Rectal smooth muscle tissue (tissue), 1 donor: ENCODE data around the gene TRMT2A.

ENCODE experiments used
- H3K27ac ChIP-seq: one replicate; pipeline ENCODE4 v1.7.0; 2013; ENCODE audit warnings: low read depth, low read length, inconsistent platforms
- H3K27me3 ChIP-seq: one replicate; pipeline ENCODE4 v1.7.0; 2013; ENCODE audit warnings: low read length; ENCODE audit not compliant: control insufficient read depth, insufficient read depth
- H3K36me3 ChIP-seq: one replicate; pipeline ENCODE4 v1.7.0; 2013; ENCODE audit warnings: low read length; ENCODE audit not compliant: control insufficient read depth, insufficient read depth
- H3K4me1 ChIP-seq: one replicate; pipeline ENCODE4 v1.7.0; 2013; ENCODE audit warnings: low read length; ENCODE audit not compliant: control insufficient read depth, insufficient read depth
- H3K4me3 ChIP-seq: one replicate; pipeline ENCODE4 v1.7.0; 2013; ENCODE audit warnings: low read length
- H3K9ac ChIP-seq: one replicate; pipeline ENCODE4 v1.7.0; 2013; ENCODE audit warnings: low read length

Gene TRMT2A

DNA sequence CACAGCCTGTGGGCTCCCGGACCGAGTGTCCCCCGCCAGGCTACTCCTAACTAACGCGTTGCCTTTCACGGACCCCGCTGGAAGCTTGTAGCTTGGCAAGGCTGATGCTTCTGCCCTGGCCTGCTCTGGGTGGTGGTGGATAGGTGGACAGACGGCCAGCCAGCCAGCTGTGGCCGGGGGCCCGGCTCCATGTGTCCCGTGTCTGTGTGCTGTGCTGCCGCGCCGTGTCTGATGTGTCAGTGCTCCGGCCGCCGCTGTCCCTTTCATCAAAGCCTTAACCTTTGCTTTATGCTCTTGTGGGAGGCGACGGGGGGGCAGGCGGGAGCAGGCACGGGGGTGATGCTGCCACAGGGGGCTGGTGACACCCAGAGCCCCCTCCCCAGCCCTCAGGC, 28.8 kb upstream of the TRMT2A start:
- peaks cover 4% of the 10 kb centered on the region for H3K36me3 ChIP-seq
- H3K9ac ChIP-seq, result no peak overlapping the region

DNA sequence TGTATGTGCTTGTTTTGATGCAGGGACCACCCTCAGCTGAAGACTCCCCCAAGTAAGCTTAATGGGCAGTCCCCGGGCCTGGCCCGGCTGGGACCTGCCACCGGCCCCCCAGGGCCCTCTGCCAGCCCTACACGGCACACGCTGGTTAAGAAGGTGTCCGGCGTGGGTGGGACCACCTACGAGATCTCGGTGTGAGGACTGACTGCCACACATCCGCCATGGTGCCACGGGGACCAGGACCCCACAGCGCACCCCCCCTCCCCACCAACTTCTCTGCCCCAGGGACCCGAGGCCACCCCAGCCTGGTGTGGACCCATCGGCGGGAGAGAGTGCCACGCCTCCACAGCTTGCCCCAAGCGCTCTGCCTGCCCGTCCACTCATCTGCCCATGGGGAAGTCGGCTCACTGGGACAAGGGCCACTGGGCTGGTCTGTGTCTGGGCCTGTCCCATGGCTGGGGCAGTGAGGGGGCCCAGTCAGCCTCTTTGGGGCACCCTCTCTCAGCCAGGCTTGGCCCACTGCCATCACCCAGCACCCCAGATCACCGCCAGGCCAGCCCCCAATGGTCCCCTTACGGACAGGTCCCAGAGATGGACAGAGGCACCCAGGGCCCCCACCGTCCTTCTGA, 28.3 kb upstream of the TRMT2A start:
- no peak overlapping the region for H3K27ac ChIP-seq
- peaks cover 4% of the 10 kb centered on the region for H3K36me3 ChIP-seq
- H3K27me3 ChIP-seq, result no peaks in the 10 kb centered on the region
- H3K4me3 ChIP-seq, result no peak overlapping the region
- no peak overlapping the region for H3K9ac ChIP-seq
- H3K4me1 ChIP-seq, result no peaks in the 10 kb centered on the region

More for the DNA sequence above, 28.8 kb upstream of the TRMT2A start:
- no peaks in the 10 kb centered on the region for H3K4me1 ChIP-seq
- no peak overlapping the region for H3K4me3 ChIP-seq
- H3K27me3 ChIP-seq, result no peaks in the 10 kb centered on the region
- H3K27ac ChIP-seq, result no peak overlapping the region

DNA sequence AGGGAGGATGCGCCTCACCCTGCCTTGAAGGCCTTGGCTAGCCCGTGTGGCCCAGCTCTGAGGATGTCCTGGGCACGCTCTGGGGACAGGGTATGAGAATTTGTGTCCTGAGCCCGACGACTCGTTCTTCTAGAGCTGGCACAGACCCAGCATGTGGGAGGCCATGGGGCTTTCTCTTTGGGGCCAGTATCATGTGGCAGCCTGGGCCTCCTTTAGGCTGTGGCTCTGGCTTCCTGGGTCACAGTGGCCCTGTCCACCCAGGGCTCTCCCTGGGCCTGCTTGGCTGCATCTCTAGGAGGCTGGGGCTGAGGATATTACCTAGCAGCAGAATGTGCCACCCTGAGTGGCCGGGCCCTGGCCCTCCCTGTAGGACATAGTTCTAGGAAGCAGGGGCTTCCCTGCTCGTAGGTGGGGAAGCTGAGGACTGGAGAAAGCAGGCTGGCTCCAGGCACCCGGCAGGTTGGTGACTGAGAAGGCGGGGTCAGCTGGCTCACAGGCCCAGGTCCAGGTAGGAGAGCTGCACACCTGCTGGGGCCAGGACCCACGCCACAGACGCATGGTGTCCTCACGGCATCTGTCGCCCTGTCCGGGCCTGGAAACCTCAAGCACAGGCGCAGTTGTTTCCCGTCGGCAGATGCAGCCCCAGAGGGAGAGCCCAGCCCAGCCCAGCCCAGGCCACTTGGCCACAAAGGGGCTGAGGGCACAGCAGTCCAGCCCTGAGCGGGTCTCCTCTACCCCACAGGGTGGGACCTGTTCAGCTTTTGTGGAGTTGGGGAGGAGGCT, 27.0 kb upstream of the TRMT2A start:
- no peaks in the 10 kb centered on the region for H3K27me3 ChIP-seq
- peaks cover 8% of the 10 kb centered on the region for H3K36me3 ChIP-seq
- no peak overlapping the region for H3K4me3 ChIP-seq
- no peak overlapping the region for H3K9ac ChIP-seq
- no peak overlapping the region for H3K27ac ChIP-seq
- no peaks in the 10 kb centered on the region for H3K4me1 ChIP-seq

DNA sequence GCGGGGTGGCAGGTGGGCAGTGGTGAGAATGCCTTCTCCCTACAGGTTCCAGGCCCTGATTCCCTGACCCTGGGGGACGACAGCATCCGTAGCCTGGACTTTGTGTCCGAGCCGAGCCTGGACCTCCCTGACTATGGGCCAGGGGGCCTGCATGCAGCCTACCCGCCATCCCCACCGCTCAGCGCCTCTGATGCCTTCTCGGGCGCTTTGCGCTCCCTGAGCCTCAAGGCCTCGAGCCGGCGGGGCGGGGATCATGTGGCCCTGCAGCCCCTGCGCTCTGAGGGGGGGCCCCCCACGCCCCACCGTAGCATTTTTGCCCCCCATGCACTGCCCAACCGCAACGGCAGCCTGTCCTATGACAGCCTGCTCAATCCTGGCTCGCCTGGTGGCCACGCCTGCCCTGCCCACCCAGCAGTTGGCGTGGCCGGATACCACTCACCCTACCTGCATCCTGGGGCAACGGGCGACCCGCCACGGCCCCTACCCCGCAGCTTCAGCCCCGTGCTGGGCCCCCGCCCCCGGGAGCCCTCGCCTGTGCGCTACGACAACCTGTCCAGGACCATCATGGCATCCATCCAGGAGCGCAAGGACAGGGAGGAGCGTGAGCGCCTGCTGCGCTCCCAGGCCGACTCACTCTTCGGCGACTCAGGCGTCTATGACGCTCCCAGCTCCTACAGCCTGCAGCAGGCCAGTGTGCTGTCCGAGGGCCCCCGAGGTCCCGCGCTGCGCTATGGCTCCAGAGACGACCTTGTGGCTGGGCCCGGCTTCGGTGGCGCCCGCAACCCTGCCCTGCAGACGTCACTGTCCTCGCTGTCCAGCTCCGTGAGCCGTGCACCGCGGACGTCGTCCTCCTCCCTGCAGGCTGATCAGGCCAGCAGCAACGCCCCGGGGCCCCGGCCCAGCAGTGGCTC, 25.9 kb upstream of the TRMT2A start:
- no peaks in the 10 kb centered on the region for H3K4me1 ChIP-seq
- no peak overlapping the region for H3K9ac ChIP-seq
- H3K4me3 ChIP-seq, result no peak overlapping the region
- no peak overlapping the region for H3K27ac ChIP-seq
- H3K27me3 ChIP-seq, result no peaks in the 10 kb centered on the region
- peaks cover 8% of the 10 kb centered on the region for H3K36me3 ChIP-seq

DNA sequence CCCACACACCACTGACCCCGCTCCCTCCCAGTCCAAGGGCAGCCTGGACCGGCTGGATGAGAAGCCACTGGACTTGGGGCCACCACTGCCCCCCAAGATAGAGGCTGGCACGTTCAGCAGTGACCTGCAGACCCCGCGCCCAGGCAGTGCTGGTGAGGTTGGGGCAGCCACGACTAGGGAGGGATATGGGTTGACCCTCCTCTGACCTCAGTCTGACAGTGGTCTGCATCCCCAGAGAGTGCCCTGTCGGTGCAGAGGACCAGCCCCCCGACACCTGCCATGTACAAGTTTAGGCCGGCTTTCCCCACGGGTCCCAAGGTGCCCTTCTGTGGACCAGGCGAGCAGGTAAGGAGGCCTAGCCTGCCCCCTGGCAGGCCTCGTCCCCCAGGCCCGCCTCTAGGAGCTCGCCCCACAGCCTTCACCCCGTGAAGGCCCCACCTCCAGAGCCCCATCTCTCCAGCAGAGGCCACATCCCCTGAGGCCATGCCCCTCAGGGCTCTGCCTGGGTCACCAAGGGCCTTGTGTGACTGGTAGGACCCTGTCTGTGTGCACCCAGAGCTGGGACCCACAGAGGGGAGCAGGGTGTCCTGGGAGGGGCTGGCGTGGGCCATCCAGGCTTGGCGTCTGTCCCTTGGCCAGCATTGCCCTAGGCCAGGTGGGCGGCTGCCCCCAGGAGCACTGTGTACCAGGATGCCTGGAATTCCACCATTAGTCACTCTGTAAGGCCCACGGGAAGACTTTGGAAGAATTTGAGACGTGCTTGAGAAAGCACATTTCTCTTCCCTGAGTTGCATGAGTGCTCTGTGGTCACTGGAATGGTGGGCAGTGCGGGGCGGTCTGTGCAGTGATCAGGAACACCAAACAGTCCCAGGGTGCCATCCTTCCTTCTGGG, 24.4 kb upstream of the TRMT2A start:
- Histone ChIP-seq H3K27me3 (no peaks in the 10 kb centered on the region), H3K4me1 (peaks cover 10% of the 10 kb centered on the region), H3K4me3 (no peak overlapping the region), H3K9ac (no peak overlapping the region), H3K36me3 (peaks cover 8% of the 10 kb centered on the region), H3K27ac (no peak overlapping the region)

DNA sequence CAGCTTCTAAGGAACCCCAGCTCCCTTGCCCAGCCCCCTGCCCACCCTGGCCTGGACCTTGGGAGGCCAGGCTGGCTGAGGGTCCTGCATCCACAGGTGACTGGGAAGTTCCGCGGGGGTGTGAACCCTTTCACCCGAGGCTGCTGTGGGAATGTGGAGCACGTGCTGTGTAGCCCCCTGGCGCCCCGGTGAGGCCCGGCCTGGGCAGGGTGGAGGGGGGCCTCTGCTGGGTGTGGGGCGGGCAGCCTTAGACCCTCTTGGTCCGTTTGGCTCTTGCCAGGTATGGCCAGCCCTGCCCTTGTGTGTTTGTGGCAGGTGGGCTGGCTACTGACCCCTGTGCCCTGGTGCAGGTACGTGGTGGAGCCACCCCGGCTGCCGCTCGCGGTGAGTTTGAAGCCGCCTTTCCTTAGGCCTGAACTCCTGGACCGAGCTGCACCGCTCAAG, 23.5 kb upstream of the TRMT2A start:
- H3K27ac ChIP-seq, result no peak overlapping the region
- peaks cover 10% of the 10 kb centered on the region for H3K4me1 ChIP-seq
- no peak overlapping the region for H3K9ac ChIP-seq
- no peak overlapping the region for H3K4me3 ChIP-seq
- H3K36me3 ChIP-seq, result peaks cover 8% of the 10 kb centered on the region
- H3K27me3 ChIP-seq, result no peaks in the 10 kb centered on the region

DNA sequence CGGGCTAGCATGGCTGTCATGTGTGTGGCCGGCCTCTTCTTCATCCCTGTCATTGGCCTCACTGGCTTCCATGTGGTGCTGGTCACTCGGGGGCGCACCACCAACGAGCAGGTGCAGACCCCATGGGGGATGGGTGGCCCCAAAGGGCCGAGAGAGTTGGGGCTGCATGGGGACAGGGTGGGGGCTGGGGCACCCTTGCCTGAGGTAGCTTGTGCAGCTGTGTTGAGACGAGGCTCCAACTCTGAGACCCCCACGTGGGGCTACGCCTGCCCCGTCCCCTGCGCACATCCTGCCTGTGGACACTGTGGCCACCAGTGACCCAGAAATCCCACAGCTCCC, 23.1 kb upstream of the TRMT2A start:
- no peak overlapping the region for H3K9ac ChIP-seq
- H3K36me3 ChIP-seq, result peaks cover 8% of the 10 kb centered on the region
- no peaks in the 10 kb centered on the region for H3K27me3 ChIP-seq
- H3K4me3 ChIP-seq, result no peak overlapping the region
- peaks cover 10% of the 10 kb centered on the region for H3K4me1 ChIP-seq
- H3K27ac ChIP-seq, result no peak overlapping the region

DNA sequence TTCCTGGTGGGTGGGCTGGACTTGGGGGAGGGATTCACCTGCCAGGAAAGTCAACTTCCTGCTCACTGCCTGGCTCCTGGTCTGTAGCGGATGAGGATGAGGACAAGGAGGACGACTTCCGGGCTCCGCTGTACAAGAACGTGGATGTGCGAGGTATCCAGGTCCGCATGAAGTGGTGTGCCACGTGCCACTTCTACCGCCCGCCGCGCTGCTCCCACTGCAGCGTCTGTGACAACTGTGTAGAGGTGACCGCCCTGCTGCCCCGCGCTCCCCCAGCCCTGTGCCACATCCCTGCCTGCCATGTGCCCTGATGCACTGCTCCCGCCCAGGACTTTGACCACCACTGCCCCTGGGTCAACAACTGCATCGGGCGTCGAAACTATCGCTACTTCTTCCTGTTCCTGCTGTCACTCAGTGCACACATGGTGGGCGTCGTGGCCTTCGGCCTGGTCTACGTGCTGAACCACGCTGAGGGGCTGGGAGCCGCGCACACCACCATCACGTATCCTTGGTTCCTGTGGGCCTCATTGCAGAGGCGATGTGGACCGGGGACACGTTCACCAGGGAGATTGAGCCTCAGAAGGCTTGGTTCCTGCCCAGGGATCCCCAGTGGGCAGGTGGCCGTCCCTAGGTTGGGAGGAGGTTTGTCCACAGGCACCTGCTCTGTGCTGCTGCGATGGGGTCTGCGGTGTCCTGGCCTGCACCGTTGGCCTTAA, 22.5 kb upstream of the TRMT2A start:
- peaks cover 10% of the 10 kb centered on the region for H3K4me1 ChIP-seq
- H3K4me3 ChIP-seq, result no peak overlapping the region
- H3K9ac ChIP-seq, result no peak overlapping the region
- no peaks in the 10 kb centered on the region for H3K27me3 ChIP-seq
- no peak overlapping the region for H3K27ac ChIP-seq
- peaks cover 8% of the 10 kb centered on the region for H3K36me3 ChIP-seq

DNA sequence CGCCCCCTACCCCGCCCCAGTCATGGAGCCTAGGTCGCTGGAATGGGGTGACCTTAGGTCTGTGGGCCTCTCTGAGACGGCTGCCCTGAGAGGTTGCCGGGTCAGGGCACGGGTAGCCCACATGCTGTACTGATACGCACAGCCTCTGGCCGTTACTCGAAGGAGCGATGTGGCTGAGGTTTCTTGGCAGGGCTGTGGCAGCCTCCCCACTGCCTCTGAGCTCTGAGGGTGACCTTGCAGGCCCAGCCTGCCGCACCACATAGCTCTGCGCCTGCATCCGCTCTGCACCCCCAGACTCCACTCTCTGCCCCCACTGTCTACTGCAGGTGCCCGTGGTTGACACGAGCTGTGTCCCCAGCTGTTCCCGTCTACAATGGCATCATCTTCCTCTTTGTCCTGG, 21.8 kb upstream of the TRMT2A start:
- H3K27me3 ChIP-seq, result no peaks in the 10 kb centered on the region
- peaks cover 8% of the 10 kb centered on the region for H3K36me3 ChIP-seq
- no peak overlapping the region for H3K9ac ChIP-seq
- H3K4me1 ChIP-seq, result peaks cover 10% of the 10 kb centered on the region
- no peak overlapping the region for H3K27ac ChIP-seq
- H3K4me3 ChIP-seq, result no peak overlapping the region

DNA sequence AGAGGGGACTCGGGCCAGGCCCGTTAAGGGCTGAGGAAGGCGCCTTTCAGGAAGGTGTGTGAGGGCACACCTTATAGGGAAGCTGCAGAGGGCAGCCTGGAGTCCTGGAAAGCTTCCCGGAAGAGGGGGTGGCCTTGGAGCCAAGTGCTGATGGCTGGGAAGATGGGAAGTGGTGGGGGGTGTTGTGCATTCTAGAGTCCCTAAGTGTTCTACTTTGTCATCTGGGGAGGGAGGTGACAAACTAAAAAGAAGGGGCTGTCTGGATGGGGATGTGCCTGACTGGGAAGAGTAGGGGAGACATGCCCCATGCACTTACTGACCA, 21.4 kb upstream of the TRMT2A start:
- no peak overlapping the region for H3K4me3 ChIP-seq
- H3K27ac ChIP-seq, result peak overlapping the region; percentile 16
- peaks cover 10% of the 10 kb centered on the region for H3K4me1 ChIP-seq
- no peak overlapping the region for H3K9ac ChIP-seq
- peaks cover 6% of the 10 kb centered on the region for H3K36me3 ChIP-seq
- H3K27me3 ChIP-seq, result no peaks in the 10 kb centered on the region

DNA sequence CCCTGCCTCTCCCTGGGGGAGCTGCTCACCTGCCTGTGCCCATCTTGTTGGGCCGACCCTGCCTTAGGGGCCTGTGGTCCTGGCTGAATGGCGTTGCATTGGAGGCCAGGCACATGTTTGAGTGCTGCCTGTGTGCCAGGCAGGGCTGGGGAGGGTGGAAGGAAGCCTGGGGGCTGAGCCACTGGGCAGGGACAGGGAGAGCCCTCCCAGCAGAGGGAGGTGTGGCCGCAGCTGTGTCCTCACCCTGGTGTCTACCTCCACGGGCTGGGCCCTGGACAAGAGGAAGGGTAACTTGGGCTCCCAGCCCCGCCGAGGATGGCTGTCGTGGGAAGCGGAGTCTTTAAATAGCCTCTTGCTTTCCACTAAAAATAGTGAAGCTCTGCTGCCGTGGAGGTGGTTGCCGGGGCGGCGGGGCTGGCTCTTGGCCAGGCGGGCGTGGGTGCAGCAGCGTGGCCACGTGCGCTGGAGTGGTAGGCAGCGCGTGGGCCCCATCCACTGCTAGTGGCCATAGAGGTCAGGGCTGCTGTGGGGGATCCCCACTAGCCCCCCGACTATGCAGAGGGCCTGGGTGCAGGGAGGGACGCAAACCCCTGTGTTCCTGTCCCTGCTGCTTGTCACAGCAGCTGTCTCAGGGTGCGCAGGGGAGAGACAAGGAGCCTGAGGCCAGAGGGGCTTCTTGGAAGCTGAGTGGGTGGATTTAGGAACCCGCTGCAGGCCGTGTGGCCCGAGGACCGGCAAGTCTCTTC, 20.8 kb upstream of the TRMT2A start:
- H3K27me3 ChIP-seq, result no peaks in the 10 kb centered on the region
- no peak overlapping the region for H3K9ac ChIP-seq
- peak overlapping the region; percentile 16 for H3K27ac ChIP-seq
- H3K4me1 ChIP-seq, result peaks cover 11% of the 10 kb centered on the region
- no peak overlapping the region for H3K4me3 ChIP-seq
- peaks cover 6% of the 10 kb centered on the region for H3K36me3 ChIP-seq
